Ureter (tissue), 1 donor: Measurements from ENCODE around the gene CRYBG2. TPM values are rescaled to one million over a fixed set of nuclear protein-coding genes. Genes with fewer than 3 reads are reported as not detected.
"Not testable (repeated sequence)": the region's sequence is repeated elsewhere in the genome, so short reads cannot be mapped to it uniquely, and the experiment has no call there.

Source experiments
- DNase-seq: peaks from one replicate; pipeline ENCODE4 v3.0.0-alpha.2; 2020; ENCODE audit warnings: low spot score
- total RNA-seq: library from RNA; stranded (reverse); gene quantifications from one replicate; pipeline ENCODE4 v1.2.4, GENCODE V29; 2023
- donor health status: DM: yes; HTN: yes; CAD: no.

The CRYBG2 gene, protein sequence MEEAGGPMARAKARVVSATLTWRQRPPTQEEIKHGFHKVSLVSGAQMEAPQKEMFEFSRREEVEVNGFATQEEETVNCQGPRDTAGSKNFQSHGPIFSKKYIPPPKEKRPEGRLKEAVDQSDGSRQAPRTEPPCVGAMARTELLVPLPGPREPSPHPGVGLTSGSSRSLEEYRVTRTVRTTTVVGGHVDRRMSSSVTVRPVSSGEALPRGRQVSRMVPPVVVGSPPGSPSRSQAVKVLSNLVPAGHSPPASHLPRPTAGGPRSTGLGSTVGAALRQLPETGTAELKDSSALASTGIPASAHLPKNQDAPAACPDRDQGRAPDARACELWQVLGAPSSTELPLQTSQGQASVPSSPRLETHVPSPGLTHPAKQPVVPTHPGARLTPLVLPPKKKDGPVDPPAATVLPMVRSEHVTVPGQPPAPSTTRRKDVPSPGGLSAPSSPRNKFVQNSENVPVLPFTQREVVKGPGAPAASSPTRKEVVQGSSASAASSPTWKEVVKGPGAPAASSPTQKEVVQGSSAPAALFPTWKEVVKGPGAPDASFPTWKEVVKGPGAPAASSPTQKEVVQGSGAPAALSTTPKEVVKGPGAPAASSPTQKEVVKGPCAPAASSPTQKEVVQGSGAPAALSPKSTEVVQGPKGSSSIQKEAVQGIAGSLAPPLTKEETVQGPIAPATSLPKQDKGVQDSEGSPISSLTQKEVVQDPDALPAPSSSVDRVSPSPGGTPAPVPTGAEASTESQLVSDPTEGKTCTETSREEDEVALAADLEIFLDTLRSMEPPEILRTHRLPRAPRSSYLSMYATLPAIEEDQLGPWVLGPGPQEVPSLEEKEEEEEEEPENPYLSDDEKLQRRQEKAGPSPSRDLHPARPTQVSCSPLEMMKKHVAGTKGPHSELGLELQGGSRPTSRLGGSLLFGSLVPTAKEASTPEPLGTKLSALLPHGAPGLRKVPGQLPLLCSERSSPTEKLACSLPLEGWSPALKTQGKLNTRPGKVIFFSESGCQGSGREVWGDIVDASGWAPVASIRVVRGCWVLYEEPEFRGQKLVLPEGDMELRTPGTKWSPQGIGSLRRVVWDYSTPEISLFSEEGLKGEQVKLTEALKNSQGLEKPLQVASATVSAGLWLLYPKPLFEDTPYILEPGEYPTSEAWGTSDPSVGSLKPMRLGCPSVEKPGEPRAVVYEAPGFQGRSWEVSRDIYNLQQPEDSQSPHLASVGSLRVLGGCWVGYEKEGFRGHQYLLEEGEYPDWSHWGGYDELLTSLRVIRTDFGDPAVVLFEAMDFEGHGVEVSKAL (N-terminal part only)
- total RNA-seq = 25.2 TPM

DNA sequence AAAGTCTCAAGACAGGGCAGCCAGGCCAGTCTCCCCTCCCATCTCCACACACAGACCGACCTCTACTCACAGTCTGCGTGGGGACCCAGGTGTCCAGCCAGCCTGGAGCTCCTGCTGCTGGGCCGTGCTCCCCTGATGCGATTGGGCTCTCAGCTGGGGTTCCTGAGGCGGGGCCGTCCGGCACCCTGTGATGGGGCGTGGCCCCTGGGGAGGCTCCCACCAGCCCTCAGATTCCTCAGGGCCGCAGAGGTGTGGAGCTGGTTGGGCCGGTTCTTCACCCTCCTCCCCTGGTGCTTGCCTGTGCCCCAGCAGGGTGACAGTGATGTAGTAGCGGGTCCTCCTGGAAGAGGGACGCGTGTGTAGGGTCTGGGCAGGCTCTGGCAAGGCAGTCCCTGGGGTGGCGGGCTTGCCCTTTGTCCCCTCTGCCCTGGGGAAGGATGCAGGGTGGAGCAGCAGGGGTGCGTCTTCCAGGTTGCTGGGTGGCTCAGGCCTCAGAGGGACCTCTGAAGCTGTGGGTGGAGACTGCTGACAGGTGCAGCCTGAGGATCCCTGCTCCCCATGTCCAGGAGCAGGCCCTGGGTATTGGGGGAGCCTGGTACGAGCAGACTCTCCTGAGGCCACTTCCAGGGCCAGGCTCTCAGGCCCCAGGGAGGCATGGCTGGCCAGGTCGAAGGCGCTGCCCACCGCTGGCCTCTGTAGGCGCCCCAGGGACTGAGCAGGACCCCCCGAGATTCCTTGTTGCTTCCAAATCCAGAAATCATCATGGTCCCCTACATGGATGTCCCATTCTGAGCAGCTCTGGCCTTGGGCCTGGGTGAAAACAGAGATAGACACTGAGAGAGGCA lies at the start of gene CRYBG2:
Gene CRYBG2 (minus strand): TSS at position 155 of the 845 bp plus-strand sequence. CDS start 7,473 bp downstream, outside the sequence.
- peak; percentile 89 for DNase-seq

DNA sequence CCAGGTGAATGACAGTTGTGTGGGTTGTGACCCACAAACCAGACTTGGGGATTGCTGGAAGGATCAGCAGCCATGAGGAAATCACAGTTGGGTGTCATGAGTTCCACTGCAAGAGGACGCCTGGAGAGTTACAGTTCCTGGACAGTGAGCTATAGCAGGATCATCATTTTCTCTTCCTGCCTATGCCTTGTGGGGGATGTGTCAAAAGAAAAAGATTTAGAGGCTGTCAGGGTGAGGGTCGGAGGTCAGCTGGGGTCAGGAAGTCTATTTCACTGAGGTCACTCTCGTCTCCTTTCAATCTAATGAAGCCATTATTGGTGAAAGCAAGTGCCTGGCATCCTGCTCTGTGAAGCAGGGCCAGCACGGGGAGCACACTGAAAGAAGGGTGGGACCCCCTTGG lies 49.7 kb upstream of the CRYBG2 start:
- no peak for DNase-seq

DNA sequence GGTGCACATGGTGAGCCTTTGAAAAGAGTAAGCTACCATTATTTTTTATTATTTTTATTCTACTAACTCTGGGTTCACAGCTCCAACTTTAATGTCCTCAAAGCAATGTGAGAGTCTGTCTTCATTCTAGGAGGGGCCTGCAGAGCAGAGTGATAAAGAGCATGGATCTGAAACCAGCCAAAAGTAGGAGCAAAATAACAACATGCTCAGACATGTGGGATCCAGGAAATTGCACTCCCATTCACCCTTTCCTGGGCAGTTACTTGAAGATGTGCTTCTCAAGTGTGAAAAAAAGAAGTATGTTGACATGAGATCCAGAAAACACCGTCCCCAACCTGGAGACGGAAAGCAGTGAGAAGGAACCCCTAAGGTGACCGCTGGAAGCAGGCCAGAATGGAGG lies 48.0 kb upstream of the CRYBG2 start:
- no peak for DNase-seq

DNA sequence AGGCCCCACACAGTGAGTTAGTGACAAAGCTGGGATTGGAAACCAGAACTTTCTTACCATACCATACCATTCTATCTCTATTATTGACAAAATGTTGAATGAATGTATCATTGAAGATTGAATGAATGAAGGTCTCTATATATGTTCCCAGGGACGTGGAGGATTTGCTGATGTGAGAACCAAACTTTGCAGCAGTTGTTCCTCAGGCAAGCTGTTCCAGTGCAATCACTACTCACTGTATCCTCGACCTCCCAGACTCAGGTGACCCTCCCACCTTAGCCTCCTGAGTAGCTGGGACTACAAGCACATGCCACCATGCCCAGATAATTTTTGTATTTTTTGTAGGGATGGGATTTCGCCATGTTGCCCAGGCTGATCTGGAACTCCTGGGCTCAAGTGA lies 45.1 kb upstream of the CRYBG2 start:
- DNase-seq = no peak

DNA sequence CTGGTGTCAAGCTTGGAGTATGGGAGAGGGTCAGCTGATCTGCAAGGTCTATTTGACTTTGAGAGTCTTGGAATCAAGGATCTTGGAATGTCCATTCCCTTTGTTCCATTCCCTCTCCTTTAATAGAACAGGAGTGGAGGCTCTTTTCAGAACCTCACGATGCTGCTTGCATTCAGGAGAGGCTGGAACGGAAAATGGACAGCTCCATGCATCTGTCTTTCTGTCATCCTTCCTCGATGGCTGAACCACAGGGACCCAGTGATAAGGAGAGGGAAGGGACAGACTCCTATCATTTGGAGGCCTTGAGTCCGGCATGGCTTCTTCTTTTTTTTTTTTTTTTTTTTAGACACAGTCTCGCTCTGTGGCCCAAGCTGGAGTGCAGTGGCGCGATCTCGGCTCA lies 41.8 kb upstream of the CRYBG2 start:
- no peak for DNase-seq

DNA sequence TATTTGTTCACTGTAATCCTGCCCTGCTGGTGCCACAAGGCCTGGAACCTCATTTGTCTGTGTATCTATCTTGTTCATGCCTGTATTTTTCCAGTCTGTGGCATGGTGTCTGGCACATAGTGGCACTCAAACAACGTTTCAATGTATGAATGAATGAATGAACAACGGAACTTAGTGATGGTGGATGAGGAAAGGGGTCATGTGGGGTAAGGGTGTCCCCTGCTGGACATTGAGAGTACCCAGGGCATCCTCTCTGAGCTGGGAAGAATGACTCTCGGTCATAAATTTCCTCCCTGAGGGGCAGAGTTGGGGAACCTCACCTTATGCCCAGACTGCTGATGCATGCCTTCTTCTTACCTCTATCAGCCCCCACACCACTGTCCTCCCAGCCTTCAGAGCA lies 37.5 kb upstream of the CRYBG2 start:
- no peak for DNase-seq

DNA sequence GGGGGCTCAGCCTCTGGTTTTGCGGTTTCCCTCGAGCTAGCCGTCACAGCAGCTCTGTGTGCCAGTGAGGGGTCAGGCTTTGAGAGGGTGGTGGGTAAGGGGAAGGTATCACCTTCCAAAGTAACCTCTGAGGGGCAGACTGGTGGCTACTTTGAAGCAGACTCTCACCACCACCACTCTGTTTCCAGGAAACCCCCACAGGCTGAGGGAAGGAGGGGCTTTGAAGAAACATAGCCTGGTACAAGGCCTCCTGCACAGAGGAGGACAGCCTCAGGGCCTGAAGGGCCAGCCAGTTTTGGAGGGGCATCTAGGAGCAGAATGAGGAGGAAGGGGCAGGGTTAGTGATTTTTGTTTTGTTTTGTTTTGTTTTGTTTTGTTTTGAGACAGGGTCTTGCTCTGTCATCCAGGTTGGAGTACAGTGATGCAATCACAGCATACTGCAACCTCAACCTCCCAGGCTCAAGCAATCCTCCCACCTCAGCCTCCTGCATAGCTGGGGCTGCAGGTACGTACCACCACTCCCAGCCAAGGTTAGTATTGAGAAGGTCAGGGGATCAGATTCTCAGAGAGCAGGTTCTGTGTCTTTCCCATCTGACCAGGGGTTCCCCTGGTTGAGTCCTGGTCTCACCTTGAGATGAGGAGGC lies 35.8 kb upstream of the CRYBG2 start:
- no peak for DNase-seq

DNA sequence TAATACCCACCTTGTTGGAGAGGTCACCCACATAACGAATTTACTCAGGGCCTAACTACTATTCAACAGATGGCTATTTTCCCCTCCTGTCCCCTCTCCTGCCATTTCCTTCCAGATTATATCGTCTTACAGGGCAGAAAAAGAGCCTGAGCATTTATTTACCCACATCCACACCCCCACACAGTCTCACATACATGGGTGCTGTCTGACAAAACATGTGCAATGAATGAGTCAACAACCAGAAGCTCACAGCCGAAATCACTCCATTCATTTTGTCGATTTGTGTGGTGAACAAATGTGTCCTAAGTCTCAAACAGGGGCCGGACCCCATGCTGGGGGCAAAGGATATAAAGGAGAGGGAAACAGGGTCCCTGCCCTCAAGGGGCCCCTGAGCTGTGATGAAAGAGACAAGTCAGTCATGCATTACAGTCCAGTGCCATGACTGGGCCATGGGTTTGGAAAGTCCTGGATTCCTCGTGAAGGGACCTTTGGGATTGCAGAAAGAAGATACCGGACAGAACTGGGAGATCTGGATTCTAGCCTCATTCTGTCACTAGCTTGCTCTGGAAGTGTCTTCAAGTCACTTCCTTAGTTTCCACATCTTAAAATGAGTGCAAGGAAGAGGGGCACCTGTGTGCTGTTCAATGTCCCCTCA lies 35.0 kb upstream of the CRYBG2 start:
- DNase-seq = no peak

DNA sequence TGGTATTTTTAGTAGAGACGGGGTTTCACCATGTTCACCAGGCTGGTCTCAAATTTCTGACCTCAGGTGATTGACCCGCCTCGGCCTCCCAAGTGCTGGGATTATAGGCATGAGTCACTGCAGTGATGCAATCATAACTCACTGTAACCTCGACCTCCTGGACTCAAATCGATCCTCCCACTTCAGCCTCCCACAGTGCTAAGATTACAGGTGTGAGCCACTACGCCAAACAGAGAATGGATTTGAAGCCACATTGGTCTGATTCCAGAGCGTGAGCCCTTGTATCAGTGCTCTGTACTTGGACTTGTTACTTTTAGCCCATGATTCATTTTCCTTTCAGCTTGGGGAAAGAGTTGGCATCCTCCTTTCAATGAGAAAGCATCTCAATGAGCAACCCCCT lies 33.5 kb upstream of the CRYBG2 start:
- DNase-seq = no peak

DNA sequence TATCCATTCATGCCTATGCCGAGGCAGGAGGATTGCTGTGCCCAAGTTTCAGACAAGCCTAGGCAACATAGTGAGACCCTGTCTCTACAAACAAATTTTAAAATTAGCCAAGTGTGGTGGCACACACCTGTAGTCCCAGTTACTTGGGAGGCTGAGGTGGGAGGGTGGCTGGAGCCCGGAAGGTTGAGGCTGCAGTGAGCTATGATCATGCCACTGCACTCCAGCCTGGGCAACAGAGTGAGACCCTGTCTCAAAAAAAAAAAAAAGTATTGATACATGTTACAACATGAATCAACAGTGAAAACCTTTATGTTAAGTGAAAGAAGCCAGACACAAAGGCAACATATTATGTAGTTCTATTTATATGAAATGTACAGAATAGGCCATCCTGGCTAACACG lies 31.1 kb upstream of the CRYBG2 start:
- DNase-seq = not testable (repeated sequence)

DNA sequence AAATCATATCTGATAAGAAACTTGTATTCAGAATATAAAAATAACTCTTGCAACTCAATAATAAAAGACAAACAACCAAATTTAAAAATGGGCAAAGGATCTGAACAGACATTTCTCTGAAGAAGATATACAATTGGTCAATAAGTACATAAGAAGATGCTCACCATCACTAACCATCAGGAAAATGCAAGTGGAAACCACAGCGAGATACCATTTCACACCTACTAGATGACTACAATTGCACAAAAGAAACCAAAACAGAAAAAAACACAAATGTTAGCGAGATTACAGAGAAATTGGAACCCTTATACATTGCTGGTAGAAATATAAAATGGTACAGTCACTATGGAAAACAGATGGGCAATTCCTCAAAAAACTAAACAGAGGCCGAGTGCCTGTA lies 30.1 kb upstream of the CRYBG2 start:
- no peak for DNase-seq

DNA sequence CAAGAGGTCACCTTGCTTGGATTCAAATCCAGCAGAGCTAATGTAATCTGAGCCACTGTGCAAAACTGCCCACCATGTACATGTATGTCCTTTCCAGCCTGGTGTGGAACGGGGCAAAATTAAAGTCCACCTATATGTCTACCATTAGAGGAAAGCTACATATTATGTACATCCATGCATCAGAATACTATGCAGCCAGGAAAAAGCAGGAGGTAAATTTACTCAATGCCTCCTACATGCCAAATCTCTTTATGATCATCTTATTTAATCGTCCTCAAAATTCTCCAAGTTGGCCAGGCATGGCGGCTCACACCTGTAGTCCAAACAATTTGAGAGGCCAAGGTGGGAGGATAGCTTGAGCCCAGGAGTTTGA lies 24.9 kb upstream of the CRYBG2 start:
- DNase-seq = no peak

DNA sequence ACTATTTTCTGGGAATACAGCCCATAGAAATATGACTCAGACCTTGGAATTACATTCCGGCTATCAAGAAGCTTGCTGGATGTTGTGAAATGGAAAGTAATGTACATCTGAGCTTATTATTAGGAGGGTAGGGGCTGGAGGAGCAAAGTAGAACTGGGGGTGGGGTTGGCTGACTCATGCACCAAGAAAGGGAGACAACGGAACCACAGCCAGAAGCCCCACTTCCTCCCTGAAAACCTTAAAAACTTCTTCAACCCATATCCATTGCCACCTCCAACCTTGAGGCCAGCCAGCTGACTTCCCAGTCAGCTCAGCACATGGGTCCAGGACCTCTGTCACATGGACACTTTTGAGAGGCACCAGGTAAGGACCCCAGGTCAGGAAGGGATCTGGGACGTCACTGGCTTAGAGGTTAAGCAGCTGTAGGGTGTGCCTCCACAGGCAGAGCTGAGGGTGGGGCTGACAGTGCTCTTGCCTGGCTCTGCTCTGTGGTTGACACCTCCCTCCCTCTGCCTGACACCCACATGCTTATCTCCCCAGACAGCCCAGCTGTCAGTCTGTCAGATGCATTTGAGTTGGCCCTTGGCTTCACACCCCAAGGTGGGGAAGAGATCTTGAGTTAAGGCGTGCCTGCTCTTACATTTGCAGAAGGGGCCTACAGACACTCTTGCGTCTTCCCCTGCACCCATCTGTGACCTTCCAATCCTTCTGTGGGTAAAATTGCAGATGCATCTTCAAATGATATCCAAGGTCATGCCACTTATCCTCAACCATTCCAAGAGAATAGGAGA lies 24.4 kb upstream of the CRYBG2 start:
- no peak for DNase-seq

DNA sequence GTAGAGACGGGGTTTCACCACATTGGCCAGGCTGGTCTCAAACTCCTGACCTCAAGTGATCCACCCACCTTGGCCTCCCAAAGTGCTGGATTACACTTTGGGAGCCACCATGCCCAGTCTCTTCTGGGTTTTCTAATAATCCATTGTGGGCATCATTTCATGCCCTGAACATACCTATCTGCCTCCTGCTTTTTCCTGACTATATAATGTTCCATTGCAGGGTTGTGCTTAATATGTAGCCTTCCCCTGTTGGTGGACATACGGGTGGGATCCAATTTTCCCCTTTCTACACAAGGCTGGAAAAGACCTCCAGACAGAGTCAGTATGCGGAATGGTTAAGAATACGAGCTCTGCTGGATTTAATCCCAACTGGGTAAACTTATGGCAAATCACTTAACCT lies 22.1 kb upstream of the CRYBG2 start:
- DNase-seq = no peak

DNA sequence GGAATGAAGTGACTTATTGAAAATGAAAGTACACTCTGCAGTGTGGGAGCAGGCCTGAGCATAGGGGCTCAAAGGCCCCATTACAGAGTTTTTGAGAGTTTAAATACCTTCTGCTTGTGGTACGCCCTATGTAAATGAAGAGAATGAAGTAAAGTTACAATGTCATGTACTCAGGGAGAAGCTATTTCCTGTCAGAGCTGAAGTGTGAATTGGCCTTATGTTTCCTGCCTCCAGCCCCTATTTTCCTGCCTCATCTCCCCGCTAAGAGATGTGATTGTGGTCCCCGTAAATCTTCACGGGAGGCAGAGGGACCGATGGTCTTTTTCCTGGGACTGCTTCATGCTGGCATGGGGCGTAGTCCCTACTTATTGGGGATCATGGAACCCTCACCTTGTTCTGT lies 21.2 kb upstream of the CRYBG2 start:
- DNase-seq = no peak

DNA sequence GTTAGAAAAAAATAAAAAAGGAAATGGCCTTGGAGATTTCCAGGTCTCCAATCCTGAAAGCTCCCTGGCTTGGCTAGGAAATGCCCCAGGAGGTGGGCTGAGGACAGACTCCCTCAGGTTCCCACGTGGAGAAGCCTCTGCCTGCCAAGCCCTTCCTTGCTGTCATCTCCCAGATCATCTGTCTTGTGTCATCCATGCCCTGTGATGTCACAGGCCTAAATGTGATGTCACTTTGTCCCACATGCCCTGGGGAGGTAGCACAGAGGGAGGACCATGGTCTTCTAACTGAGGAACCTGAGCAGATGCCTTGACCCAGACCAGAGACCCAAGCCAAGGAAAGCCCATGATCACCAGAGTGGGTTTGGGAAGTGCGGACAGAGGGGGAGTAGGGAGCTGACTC lies 20.4 kb upstream of the CRYBG2 start:
- not testable (repeated sequence) for DNase-seq

DNA sequence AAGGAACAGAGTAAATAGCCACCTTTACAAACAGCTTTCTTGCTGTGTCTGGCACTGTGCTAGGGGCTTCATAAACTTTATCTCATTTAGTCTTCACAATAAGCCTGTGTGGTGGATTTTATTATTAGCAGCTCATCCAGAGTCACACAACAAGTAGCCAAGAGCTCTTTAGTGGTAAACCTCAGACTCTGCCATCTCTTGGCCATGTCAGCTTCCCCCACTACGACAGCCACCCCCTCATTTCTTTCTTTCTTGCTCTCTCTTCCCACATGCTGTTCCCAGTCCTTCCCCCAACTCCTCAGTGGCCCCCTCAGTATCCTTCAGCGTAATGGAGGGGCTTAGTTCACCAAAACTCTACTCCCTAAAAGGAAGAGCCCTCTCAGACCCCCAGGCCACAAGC lies 19.9 kb upstream of the CRYBG2 start:
- no peak for DNase-seq

DNA sequence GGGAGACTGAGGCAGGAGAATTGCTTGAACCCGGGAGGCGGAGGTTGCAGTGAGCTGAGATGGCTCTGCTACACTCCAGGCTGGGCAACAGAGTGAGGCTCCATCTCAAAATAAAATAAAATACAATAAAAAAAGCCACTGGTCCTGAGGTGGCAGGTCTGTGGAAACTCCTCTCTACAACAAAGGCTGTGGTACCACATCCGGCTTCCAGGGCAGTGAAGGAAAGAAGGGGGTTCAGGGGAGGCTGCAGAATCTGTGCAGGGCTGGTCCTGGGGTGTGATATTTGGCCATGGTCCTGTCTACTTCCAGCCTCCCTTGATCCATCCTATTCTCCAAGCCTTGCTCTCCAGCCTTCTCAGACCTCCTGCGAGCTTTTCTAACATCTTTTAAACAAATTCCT lies 19.4 kb upstream of the CRYBG2 start:
- no peak for DNase-seq

DNA sequence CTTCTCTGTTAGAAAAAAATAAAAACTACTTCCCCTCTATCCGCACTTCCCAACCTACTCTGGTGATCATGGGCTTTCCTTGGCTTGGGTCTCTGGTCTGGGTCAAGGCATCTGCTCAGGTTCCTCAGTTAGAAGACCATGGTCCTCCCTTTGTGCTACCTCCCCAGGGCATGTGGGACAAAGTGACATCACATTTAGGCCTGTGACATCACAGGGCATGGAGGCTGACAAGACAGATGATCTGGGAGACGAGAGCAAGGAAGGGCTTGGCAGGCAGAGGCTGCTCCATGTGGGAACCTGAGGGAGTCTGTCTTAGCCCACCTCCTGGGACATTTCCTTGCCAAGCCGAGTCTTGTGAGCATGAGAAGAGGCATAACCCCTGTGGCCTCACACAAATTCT lies 18.7 kb upstream of the CRYBG2 start, which contains the start of gene ZNF683:
Gene ZNF683 (minus strand): TSS at position 140 of the 400 bp plus-strand sequence. CDS start 4,179 bp downstream, outside the sequence.
- DNase-seq = not testable (repeated sequence)
